Activated B cell treated with CpG ODN at 0.5 μM for 24 hours (primary cell): ENCODE measurements around the gene CNGA1. TPM values are rescaled to one million over a fixed set of nuclear protein-coding genes. Genes with fewer than 3 reads are reported as not detected.

ENCODE experiments used
- ATAC-seq: fragments of 200-7000 bp; cut with Tn5 transposase; one replicate; pipeline ENCODE4 v1.10.0; 2021; ENCODE audit warnings: low read depth, mild to moderate bottlenecking, moderate library complexity
- CTCF ChIA-PET: fragments of 350-600 bp; sonication (Branson Sonifier 250); formaldehyde crosslinking; loops from one replicate; lab custom pipeline; 2021; ENCODE audit warnings: antibody characterized with exemption; lab: Charles Lee
- POLR2A ChIA-PET: fragments of 350-600 bp; sonication (Branson Sonifier 250); formaldehyde crosslinking; loops from one replicate; lab custom pipeline; 2021; ENCODE audit warnings: antibody characterized with exemption; lab: Charles Lee
- DNase-seq: peaks from one replicate; pipeline ENCODE4 v3.0.0; 2022
- H3K27ac Mint-ChIP-seq: one replicate; pipeline ENCODE4 v1.8.0; 2020; ENCODE audit warnings: mixed read lengths
- H3K27me3 Mint-ChIP-seq: one replicate; pipeline ENCODE4 v1.8.0; 2021; ENCODE audit warnings: mixed read lengths
- H3K36me3 Mint-ChIP-seq: one replicate; pipeline ENCODE4 v1.8.0; 2021; ENCODE audit warnings: low read depth, mixed read lengths
- H3K4me1 Mint-ChIP-seq: one replicate; pipeline ENCODE4 v1.8.0; 2021; ENCODE audit warnings: mixed read lengths
- H3K4me3 Mint-ChIP-seq: one replicate; pipeline ENCODE4 v1.8.0; 2020; ENCODE audit warnings: mild to moderate bottlenecking, mixed read lengths
- H3K9me3 Mint-ChIP-seq: one replicate; pipeline ENCODE4 v1.8.0; 2020; ENCODE audit warnings: mixed read lengths
- intact Hi-C: fragments of 100-400 bp; cut with micrococcal nuclease; formaldehyde crosslinking; loops from one replicate; pipeline ENCODE4 v1.15.1; 2024
- total RNA-seq: library from RNA; stranded (reverse); gene quantifications from 2 replicates; pipeline ENCODE4 v1.2.3, GENCODE V29; 2022
- TF ChIP-seq, protein P1 (sequence below): fragments of 200-600 bp; IDR thresholded peaks from one replicate; pipeline ENCODE4 v1.8.0; 2022; ENCODE audit warnings: antibody characterized with exemption, mild to moderate bottlenecking

The CNGA1 gene
- total RNA-seq, 1 donor from 2014 or later, result not detected

DNA sequence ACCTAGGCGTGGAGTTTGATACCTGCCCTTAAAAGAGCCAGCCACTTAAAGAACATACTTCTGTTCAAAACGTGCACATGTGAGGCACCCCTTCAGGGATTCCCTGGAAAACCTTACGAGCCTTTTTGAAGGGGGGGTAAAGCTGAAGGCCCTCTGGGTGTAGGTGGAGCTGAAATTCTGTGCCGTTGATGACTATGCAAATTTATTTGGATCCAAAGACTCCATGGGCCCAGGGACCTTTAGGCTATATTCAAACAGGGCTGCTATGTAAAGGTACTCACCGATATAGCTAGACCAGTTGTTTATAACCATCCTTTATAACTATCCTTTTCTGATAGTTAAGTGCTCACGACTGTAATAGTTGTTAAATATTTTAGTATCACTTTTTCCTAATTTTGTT lies 61.8 kb downstream of the CNGA1 start:
- Mint-ChIP-seq H3K27ac (no peak overlapping the region), H3K36me3 (no peaks in the 10 kb centered on the region), H3K4me3 (no peak overlapping the region), H3K4me1 (no peaks in the 10 kb centered on the region), H3K9me3 (no peaks in the 10 kb centered on the region), H3K27me3 (peaks cover 2% of the 10 kb centered on the region)
- ATAC-seq, result no peak
- ChIA-PET CTCF (interaction anchor here (1.1 kb wide), 1 partner anchor 21 kb away, joined by 3 read pairs; no protein-coding TSS in a partner anchor), POLR2A (no interaction called here)
- TF ChIP-seq, protein P1, sequence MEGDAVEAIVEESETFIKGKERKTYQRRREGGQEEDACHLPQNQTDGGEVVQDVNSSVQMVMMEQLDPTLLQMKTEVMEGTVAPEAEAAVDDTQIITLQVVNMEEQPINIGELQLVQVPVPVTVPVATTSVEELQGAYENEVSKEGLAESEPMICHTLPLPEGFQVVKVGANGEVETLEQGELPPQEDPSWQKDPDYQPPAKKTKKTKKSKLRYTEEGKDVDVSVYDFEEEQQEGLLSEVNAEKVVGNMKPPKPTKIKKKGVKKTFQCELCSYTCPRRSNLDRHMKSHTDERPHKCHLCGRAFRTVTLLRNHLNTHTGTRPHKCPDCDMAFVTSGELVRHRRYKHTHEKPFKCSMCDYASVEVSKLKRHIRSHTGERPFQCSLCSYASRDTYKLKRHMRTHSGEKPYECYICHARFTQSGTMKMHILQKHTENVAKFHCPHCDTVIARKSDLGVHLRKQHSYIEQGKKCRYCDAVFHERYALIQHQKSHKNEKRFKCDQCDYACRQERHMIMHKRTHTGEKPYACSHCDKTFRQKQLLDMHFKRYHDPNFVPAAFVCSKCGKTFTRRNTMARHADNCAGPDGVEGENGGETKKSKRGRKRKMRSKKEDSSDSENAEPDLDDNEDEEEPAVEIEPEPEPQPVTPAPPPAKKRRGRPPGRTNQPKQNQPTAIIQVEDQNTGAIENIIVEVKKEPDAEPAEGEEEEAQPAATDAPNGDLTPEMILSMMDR, result no peak
- no peak for DNase-seq
- intact Hi-C loops, result no loop called here

DNA sequence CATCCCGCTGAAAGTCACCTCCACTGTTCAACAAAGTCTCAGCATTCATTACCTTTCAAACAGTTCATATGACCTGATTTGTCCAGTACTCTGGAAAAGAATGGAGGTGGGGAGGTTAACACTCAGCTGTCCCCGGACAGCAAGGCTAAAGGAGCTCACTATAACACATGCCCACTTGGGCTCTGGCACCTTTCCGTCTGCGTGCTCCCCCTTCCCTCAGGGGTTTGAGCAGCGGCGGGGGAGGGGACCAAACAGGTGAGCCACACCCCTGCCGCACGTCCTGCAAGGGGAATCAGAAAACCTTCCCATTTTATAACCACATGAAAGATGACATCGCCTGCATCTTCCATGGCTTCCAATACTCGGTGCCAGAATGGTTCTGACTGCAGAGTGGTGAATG lies 62.2 kb downstream of the CNGA1 start:
- H3K4me1 Mint-ChIP-seq, result no peaks in the 10 kb centered on the region
- no peaks in the 10 kb centered on the region for H3K9me3 Mint-ChIP-seq
- ChIA-PET CTCF (no interaction called here), POLR2A (no interaction called here)
- DNase-seq (no peak), ATAC-seq (no peak)
- intact Hi-C loops, result no loop called here
- no peak overlapping the region for H3K27ac Mint-ChIP-seq
- TF ChIP-seq, protein P1, result no peak
- H3K36me3 Mint-ChIP-seq, result no peaks in the 10 kb centered on the region
- H3K27me3 Mint-ChIP-seq, result peaks cover 2% of the 10 kb centered on the region
- no peak overlapping the region for H3K4me3 Mint-ChIP-seq

DNA sequence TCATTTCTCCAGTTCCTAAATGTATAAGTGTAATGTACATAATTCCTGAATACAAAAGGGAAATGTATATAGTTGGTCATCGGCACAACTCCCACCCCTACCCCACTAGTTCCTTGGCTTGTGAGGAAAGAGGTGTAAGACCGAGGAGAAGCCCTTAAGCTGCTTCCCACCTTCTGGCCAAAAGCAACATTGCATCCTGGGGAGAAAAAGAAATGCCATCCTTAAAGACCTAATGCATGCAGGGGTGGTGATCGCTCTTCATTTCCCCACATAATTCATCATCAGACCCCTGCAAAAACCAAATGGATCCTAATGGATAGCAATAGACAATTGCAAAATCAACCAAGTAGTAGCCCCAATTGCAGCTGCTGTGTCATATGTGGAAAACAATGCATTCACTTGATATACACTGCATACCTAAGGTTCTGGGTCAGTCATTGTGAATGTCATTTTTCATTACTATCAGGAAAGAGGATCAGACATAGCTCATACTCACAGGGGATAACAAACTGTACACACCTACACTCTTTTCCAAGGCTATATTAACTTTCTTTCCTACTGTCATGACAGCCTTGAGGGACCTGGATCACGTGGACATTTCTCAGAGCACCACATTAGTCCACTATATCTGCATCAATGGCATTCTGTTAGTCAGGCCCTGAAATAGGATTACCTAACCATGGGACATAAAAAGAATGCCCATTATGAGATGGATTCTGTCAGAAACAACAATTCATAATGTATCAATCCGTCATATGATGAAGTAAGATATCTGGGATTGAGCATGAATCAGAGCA lies 70.4 kb downstream of the CNGA1 start:
- ChIA-PET POLR2A (no interaction called here), CTCF (no interaction called here)
- ATAC-seq, result no peak
- Mint-ChIP-seq H3K36me3 (no peaks in the 10 kb centered on the region), H3K27me3 (peaks cover 1% of the 10 kb centered on the region), H3K4me1 (no peaks in the 10 kb centered on the region), H3K9me3 (no peaks in the 10 kb centered on the region), H3K27ac (no peak overlapping the region), H3K4me3 (no peak overlapping the region)
- DNase-seq, result no peak
- TF ChIP-seq, protein P1, result no peak
- intact Hi-C loops, result no loop called here

DNA sequence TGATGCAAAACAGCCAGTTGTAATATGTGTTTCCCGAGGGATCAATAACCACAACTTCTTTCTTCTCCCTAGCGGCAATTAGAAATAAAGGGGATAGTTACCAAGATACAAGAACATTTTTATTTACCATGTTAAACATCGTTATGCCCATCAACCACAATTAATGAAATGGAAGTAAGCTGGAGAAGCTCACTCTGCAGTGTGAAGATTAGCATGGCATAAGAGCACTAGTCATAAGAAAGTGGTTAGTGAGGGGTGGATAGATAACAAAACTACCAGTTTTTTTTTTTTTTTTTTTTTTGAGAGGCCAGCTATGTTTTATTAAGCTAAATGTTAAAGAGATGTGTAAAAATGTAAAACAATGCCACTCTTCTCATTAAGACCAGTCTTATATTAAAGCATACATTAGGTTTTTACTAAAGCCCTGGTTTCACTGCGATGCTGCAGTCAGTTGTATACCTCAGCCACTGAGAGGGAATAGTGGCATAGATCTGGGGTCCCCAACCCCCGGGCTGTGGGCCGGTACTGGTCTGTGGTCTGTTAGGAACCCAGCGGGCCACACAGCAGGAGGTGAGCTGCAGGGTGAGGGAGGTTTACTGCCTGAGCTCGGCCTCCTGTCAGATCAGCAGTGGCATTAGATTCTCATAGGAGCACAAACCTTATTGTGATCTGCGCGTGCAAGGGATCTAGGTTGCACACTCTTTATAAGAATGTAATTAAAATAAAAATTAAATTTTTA lies 74.2 kb downstream of the CNGA1 start:
- Mint-ChIP-seq H3K4me3 (no peak overlapping the region), H3K27me3 (no peaks in the 10 kb centered on the region), H3K36me3 (no peaks in the 10 kb centered on the region), H3K4me1 (no peaks in the 10 kb centered on the region), H3K27ac (no peak overlapping the region), H3K9me3 (no peaks in the 10 kb centered on the region)
- TF ChIP-seq, protein P1, result no peak
- POLR2A ChIA-PET, result no interaction called here
- intact Hi-C loops, result no loop called here
- ATAC-seq (no peak), DNase-seq (no peak)
- CTCF ChIA-PET, result interaction anchor here (0.6 kb wide), 1 partner anchor 85 kb away, joined by 3 read pairs; no protein-coding TSS in a partner anchor

DNA sequence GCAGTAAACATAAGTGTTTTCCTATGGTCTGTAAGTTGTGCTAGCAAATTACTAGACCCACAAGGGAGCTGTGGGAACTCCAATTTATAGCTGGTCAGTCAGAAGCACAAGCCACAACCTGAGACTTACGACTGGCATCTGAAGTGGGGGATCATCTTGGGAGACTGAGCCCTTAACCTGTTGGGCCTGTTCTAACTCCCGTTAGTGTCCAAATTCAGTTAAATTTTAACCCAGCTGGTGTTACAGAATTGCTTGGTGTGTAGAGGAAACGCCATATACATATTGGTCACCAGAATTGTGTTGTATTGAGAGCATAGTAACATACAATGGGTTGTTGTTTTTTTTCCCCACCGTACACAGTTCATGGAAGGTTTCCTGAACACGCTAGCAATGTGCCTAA lies 77.0 kb downstream of the CNGA1 start:
- DNase-seq, result no peak
- POLR2A ChIA-PET, result no interaction called here
- Mint-ChIP-seq H3K27ac (no peak overlapping the region), H3K9me3 (no peaks in the 10 kb centered on the region), H3K36me3 (no peaks in the 10 kb centered on the region), H3K27me3 (peaks cover 3% of the 10 kb centered on the region), H3K4me3 (no peak overlapping the region), H3K4me1 (no peaks in the 10 kb centered on the region)
- TF ChIP-seq, protein P1, result no peak
- ATAC-seq, result no peak
- CTCF ChIA-PET, result interaction anchor here (0.9 kb wide), 1 partner anchor 254 kb away, joined by 4 read pairs; no protein-coding TSS in a partner anchor
- intact Hi-C loops, result loop anchor here (10.0 kb wide), 1 partner anchor 1005 kb away; no protein-coding TSS in a partner anchor
